Activated naive CD4-positive, alpha-beta T cell treated with anti-CD3 and anti-CD28 coated beads, Interleukin-2, amount 50 U/mL, for 72 hours (primary cell): ENCODE measurements around the gene EPB41L4B. TPM values are rescaled to one million over a fixed set of nuclear protein-coding genes. Genes with fewer than 3 reads are reported as not detected.
A peak's percentile ranks its signal among the peaks of the same experiment; 100 is the strongest.
"Not testable (repeated sequence)": the region's sequence is repeated elsewhere in the genome, so short reads cannot be mapped to it uniquely, and the experiment has no call there.

Experiments
- ATAC-seq, 2 donors: fragments of 150-1000 bp; cut with Tn5 transposase; 2 replicates each; pipeline ENCODE4 v1.10.0; 2021; ENCODE audit warnings: mild to moderate bottlenecking in 2 of 2, moderate library complexity in 2 of 2
- DNase-seq, 2 donors: peaks; one replicate each; pipeline ENCODE4 v3.0.0; 2021 to 2022; ENCODE audit warnings: low spot score in 2 of 2
- H3K27ac Mint-ChIP-seq, 2 donors: one replicate each; pipeline ENCODE4 v1.8.0; 2022; ENCODE audit warnings: mild to moderate bottlenecking in 2 of 2, mixed read lengths in 2 of 2
- H3K36me3 Mint-ChIP-seq, 2 donors: one replicate each; pipeline ENCODE4 v1.8.0; 2022; ENCODE audit warnings: mixed read lengths in 2 of 2
- H3K9me3 Mint-ChIP-seq, 2 donors: one replicate each; pipeline ENCODE4 v1.8.0; 2022; ENCODE audit warnings: mixed read lengths in 2 of 2
- total RNA-seq, 2 donors: library from RNA; stranded (reverse); gene quantifications; one replicate each; pipeline ENCODE4 v1.2.3, GENCODE V29; 2022

The EPB41L4B gene
- total RNA-seq, 2 donors from 2014 or later: 0.51 TPM; not detected in 1

GRCh38 chr9:109218242-109218641 is 102.6 kb downstream of the EPB41L4B start:
- H3K9me3 Mint-ChIP-seq, H3K36me3 Mint-ChIP-seq, H3K27ac Mint-ChIP-seq, ATAC-seq, DNase-seq: not testable (repeated sequence)

GRCh38 chr9:109214414-109214813 is 106.4 kb downstream of the EPB41L4B start:
- no peaks in the 10 kb centered on the region for H3K9me3 Mint-ChIP-seq
- no peak overlapping the region for H3K27ac Mint-ChIP-seq
- no peak for DNase-seq

GRCh38 chr9:109213285-109214121 is 107.4 kb downstream of the EPB41L4B start:
- H3K9me3 Mint-ChIP-seq: no peaks in the 10 kb centered on the region
- no peak for DNase-seq
- no peak overlapping the region for H3K27ac Mint-ChIP-seq
- ATAC-seq: no peak
- no peaks in the 10 kb centered on the region for H3K36me3 Mint-ChIP-seq

More at GRCh38 chr9:109214414-109214813, 106.4 kb downstream of the EPB41L4B start:
- no peaks in the 10 kb centered on the region for H3K36me3 Mint-ChIP-seq
- no peak for ATAC-seq

GRCh38 chr9:109212768-109213167 is 108.1 kb downstream of the EPB41L4B start:
- ATAC-seq (no peak), DNase-seq (no peak)
- Mint-ChIP-seq H3K9me3 (no peaks in the 10 kb centered on the region), H3K36me3 (no peaks in the 10 kb centered on the region), H3K27ac (no peak overlapping the region)

- no peak overlapping the region for H3K27ac Mint-ChIP-seq
Observed at GRCh38 chr9:109206670-109207069, 114.2 kb downstream of the EPB41L4B start.

GRCh38 chr9:109205526-109205925 is 115.3 kb downstream of the EPB41L4B start:
- H3K36me3 Mint-ChIP-seq: no peaks in the 10 kb centered on the region
- ATAC-seq (no peak), DNase-seq (no peak)
- no peak overlapping the region for H3K27ac Mint-ChIP-seq
- H3K9me3 Mint-ChIP-seq: no peaks in the 10 kb centered on the region

More at GRCh38 chr9:109206670-109207069, 114.2 kb downstream of the EPB41L4B start:
- DNase-seq (no peak), ATAC-seq (no peak)
- H3K36me3 Mint-ChIP-seq: no peaks in the 10 kb centered on the region
- no peaks in the 10 kb centered on the region for H3K9me3 Mint-ChIP-seq

- ATAC-seq (no peak), DNase-seq (no peak)
- Mint-ChIP-seq H3K27ac (no peak overlapping the region), H3K9me3 (no peaks in the 10 kb centered on the region), H3K36me3 (no peaks in the 10 kb centered on the region)
Observed at GRCh38 chr9:109203761-109204360, 117.0 kb downstream of the EPB41L4B start.

GRCh38 chr9:109199676-109200075 is 121.2 kb downstream of the EPB41L4B start:
- H3K9me3 Mint-ChIP-seq: no peaks in the 10 kb centered on the region
- H3K27ac Mint-ChIP-seq: no peak overlapping the region
- no peaks in the 10 kb centered on the region for H3K36me3 Mint-ChIP-seq
- DNase-seq (no peak), ATAC-seq (no peak)

- peak; percentile 36 to 62 for ATAC-seq
- Mint-ChIP-seq H3K36me3 (no peaks in the 10 kb centered on the region), H3K27ac (no peak overlapping the region), H3K9me3 (no peaks in the 10 kb centered on the region)
- no peak for DNase-seq
Observed at GRCh38 chr9:109198736-109199382, 122.0 kb downstream of the EPB41L4B start.

- Mint-ChIP-seq H3K9me3 (no peaks in the 10 kb centered on the region), H3K27ac (no peak overlapping the region), H3K36me3 (no peaks in the 10 kb centered on the region)
- no peak for ATAC-seq
- DNase-seq: no peak
Observed at GRCh38 chr9:109193974-109194556, 126.8 kb downstream of the EPB41L4B start.

- no peak overlapping the region for H3K27ac Mint-ChIP-seq
- no peak for DNase-seq
- no peak for ATAC-seq
Observed at GRCh38 chr9:109192732-109193361, 128.0 kb downstream of the EPB41L4B start.

GRCh38 chr9:109191746-109192145 is 129.1 kb downstream of the EPB41L4B start:
- no peak for ATAC-seq

More at GRCh38 chr9:109192732-109193361, 128.0 kb downstream of the EPB41L4B start:
- no peaks in the 10 kb centered on the region for H3K9me3 Mint-ChIP-seq
- no peaks in the 10 kb centered on the region for H3K36me3 Mint-ChIP-seq

GRCh38 chr9:109190151-109190550 is 130.7 kb downstream of the EPB41L4B start:
- Mint-ChIP-seq H3K9me3 (no peaks in the 10 kb centered on the region), H3K27ac (no peak overlapping the region), H3K36me3 (no peaks in the 10 kb centered on the region)
- ATAC-seq (peak in 1 of 2 donors; percentile 61), DNase-seq (no peak)

More at GRCh38 chr9:109191746-109192145, 129.1 kb downstream of the EPB41L4B start:
- DNase-seq: no peak
- Mint-ChIP-seq H3K27ac (no peak overlapping the region), H3K36me3 (no peaks in the 10 kb centered on the region), H3K9me3 (no peaks in the 10 kb centered on the region)

- peak in 1 of 2 donors; percentile 46 for ATAC-seq
- no peak overlapping the region for H3K27ac Mint-ChIP-seq
- no peaks in the 10 kb centered on the region for H3K36me3 Mint-ChIP-seq
- H3K9me3 Mint-ChIP-seq: no peaks in the 10 kb centered on the region
- DNase-seq: no peak
Observed at GRCh38 chr9:109186857-109187520, 133.9 kb downstream of the EPB41L4B start.

- ATAC-seq (no peak), DNase-seq (peak in 1 of 2 donors; percentile 17)
- H3K27ac Mint-ChIP-seq: no peak overlapping the region
- no peaks in the 10 kb centered on the region for H3K36me3 Mint-ChIP-seq
- no peaks in the 10 kb centered on the region for H3K9me3 Mint-ChIP-seq
Observed at GRCh38 chr9:109182940-109183798, 137.7 kb downstream of the EPB41L4B start.
